Vagina (tissue), 2 donors: ENCODE data around the gene DTL.

Source experiments
- POLR2A ChIP-seq, 2 donors: fragments of 450-650 bp; IDR thresholded peaks; one replicate each; pipeline ENCODE4 v1.6.1; 2017; ENCODE audit warnings: antibody characterized with exemption in 2 of 2, mild to moderate bottlenecking in 2 of 2, moderate library complexity in 2 of 2
- POLR2AphosphoS5 ChIP-seq, 2 donors: sonication (generic); formaldehyde crosslinking; IDR thresholded peaks; one replicate each; pipeline ENCODE4 v1.9.0; 2017; ENCODE audit warnings: antibody characterized with exemption in 2 of 2, mild to moderate bottlenecking in 2 of 2, low read depth in 1 of 2; ENCODE audit not compliant: insufficient read depth in 1 of 2
- TF ChIP-seq, protein P1 (sequence below), 3 experiments: fragments of 450-650 bp in 2 of 3; fragments of 200-600 bp in 1 of 3; sonication (generic) in 1 of 3; IDR thresholded peaks; one replicate each; pipeline ENCODE4 v1.5.1; 2017 to 2019; ENCODE audit warnings: antibody characterized with exemption in 3 of 3, mild to moderate bottlenecking in 2 of 3, moderate library complexity in 2 of 3

DNA sequence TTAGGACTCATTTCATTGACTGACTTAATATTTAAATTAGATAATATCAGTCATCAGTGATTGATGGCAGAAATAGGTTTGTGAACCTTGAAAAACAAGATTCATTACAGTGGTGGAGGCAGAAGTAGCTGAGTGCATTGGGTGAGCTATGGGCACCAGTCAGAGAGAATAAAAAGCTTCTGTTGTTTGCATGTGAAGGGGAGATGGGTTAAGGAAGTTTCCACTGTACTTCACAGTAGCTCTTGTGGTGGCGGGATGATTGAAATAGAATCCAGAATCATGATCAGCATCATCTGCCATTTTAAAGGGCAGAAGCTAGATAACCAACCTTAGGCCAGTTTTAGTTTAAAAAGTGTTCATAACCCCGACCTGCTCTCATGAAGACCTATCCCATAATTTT lies 66.2 kb downstream of the DTL start:
- TF ChIP-seq, protein P1, sequence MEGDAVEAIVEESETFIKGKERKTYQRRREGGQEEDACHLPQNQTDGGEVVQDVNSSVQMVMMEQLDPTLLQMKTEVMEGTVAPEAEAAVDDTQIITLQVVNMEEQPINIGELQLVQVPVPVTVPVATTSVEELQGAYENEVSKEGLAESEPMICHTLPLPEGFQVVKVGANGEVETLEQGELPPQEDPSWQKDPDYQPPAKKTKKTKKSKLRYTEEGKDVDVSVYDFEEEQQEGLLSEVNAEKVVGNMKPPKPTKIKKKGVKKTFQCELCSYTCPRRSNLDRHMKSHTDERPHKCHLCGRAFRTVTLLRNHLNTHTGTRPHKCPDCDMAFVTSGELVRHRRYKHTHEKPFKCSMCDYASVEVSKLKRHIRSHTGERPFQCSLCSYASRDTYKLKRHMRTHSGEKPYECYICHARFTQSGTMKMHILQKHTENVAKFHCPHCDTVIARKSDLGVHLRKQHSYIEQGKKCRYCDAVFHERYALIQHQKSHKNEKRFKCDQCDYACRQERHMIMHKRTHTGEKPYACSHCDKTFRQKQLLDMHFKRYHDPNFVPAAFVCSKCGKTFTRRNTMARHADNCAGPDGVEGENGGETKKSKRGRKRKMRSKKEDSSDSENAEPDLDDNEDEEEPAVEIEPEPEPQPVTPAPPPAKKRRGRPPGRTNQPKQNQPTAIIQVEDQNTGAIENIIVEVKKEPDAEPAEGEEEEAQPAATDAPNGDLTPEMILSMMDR (IDR thresholded peaks at IDR 0.05) = no peak
- TF ChIP-seq POLR2A (IDR thresholded peaks at IDR 0.05) (no peak), POLR2AphosphoS5 (IDR thresholded peaks at IDR 0.05; ENCODE audit: insufficient read depth in 1 of 2, low read depth in 1 of 2) (no peak)
